ENCODE results near the gene SDK2.

Gene SDK2, protein sequence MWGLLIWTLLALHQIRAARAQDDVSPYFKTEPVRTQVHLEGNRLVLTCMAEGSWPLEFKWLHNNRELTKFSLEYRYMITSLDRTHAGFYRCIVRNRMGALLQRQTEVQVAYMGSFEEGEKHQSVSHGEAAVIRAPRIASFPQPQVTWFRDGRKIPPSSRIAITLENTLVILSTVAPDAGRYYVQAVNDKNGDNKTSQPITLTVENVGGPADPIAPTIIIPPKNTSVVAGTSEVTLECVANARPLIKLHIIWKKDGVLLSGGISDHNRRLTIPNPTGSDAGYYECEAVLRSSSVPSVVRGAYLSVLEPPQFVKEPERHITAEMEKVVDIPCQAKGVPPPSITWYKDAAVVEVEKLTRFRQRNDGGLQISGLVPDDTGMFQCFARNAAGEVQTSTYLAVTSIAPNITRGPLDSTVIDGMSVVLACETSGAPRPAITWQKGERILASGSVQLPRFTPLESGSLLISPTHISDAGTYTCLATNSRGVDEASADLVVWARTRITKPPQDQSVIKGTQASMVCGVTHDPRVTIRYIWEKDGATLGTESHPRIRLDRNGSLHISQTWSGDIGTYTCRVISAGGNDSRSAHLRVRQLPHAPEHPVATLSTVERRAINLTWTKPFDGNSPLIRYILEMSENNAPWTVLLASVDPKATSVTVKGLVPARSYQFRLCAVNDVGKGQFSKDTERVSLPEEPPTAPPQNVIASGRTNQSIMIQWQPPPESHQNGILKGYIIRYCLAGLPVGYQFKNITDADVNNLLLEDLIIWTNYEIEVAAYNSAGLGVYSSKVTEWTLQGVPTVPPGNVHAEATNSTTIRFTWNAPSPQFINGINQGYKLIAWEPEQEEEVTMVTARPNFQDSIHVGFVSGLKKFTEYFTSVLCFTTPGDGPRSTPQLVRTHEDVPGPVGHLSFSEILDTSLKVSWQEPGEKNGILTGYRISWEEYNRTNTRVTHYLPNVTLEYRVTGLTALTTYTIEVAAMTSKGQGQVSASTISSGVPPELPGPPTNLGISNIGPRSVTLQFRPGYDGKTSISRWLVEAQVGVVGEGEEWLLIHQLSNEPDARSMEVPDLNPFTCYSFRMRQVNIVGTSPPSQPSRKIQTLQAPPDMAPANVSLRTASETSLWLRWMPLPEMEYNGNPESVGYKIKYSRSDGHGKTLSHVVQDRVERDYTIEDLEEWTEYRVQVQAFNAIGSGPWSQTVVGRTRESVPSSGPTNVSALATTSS (N-terminal part only)

DNA sequence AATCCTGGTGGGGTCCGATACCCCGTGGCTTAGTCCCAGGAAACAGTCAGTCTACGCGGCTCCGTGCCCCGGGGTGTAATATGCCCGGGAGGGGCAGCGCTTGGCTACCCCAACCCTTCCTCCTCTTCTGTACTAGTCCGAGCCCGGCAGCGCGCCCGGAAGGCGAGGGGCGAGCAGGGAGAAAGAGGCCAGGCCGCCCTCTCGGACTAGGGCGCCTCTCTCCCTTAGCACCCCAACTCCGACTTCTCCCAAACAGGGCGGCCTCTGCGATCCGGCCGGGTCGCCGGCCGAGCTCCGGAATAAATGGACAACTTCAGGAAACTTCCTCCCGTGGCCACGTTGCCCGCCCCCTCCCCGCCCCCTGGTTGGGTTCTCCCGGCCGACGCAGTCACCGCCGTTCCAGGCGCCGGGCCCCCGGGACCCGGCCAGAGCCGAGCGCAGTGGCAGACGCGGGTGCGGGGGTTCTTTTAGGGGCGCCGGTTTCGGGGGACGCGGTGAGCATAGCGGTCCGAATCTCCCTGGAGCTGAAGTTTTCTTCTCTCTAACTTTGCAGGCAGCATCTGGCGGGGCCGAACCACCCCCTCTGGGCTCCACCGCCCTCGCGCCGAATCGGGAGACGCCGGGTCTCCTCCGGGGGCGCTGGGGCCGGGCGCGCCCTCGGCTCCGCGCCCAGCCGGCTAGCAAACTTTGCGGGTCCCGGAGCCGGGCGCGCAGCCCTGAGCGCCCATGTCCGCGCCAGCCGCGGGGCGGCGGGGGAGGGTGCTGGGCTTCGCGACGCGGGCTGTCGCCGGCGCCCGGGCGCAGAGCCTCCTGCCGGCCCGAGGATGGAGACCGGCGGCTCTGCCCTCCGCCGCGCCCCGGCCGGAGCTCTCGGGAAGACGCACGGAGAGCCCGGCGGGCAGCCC is at the start of gene SDK2:
SDK2 (minus strand) TSS at position 301 of the 905 bp plus-strand sequence. CDS start 357 bp downstream, outside the sequence.
- no peak for TF ChIP-seq JUND (IDR thresholded peaks at IDR 0.05; ENCODE audit: low read depth)
- DNase-seq (ENCODE audit: low read depth in 1 of 2, low spot score in 1 of 2) = peak; percentile 30 to 74
- in situ Hi-C loops (cut with HindIII; ENCODE audit: low pct_unique_long_range_greater_than_20kb, low sequenced_read_pairs) = no loop called here

DNA sequence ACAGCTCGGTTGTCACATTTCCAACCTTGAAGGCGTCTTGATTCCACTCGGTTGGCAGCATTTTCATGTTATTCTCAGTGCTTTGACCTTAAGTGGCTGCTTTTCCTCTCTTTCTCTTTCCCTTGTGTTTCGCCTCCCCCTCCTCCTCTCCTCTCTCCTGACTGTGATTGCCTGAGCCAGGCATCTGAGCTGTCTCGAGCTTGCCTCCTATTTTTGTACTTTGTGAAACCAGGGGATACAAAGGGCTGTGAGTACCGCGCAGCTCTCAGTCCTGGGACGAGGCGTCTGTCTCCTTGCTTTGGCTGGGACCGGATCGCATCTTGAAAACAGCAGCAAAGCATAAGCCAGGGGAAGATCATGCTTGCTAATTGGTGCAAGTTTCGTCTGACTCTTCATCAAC is 48.8 kb upstream of the SDK2 start:
- no peak for TF ChIP-seq JUND (IDR thresholded peaks at IDR 0.05; ENCODE audit: low read depth)
- in situ Hi-C loops (cut with HindIII; ENCODE audit: low pct_unique_long_range_greater_than_20kb, low sequenced_read_pairs) = no loop called here

DNA sequence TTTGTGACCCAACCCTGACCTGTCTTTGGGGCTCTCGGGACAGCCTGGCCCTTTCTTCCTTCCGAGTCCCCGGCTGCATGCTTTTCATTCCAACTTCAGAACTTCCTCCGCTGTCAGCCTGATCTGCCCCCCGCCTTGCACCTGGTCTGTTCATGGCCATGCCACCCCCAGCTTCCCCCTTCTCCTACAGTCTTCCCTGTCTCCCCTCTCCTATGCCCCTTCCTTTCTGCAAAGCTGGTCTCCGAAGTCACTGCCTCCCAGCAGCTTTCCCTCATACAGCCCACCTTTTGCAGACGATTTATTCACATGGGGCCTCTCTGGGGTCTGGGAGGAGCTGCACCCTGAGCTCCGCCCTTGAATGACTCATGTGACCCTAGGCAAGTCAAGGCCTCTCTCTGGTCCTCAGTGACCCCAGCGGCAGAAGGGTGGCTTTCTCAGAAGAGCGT is 47.1 kb upstream of the SDK2 start:
- no peak for DNase-seq (ENCODE audit: low read depth in 1 of 2, low spot score in 1 of 2)
- in situ Hi-C loops (cut with HindIII; ENCODE audit: low pct_unique_long_range_greater_than_20kb, low sequenced_read_pairs) = no loop called here
- TF ChIP-seq JUND (IDR thresholded peaks at IDR 0.05; ENCODE audit: low read depth) = no peak

More for the DNA sequence above, 48.8 kb upstream of the SDK2 start:
- no peak for DNase-seq (ENCODE audit: low read depth in 1 of 2, low spot score in 1 of 2)

DNA sequence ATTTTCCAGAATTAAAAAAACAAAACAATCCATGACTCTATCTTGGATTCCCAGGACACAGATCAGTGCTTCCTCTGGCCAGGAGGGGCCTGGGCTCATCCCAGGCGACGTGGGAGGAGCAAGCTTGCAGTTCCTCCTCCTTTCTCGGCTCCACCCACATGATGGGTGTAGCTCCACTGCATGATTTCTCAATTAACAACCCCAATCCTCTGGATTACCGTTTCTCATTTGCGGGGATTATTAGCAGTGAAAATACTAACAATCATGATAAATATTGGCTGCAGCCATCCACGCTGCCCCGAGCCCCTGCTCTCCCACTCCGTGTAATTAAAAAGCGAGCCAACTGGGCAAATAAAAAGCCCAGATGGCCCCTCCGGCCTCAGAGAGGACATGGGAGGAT is 46.4 kb upstream of the SDK2 start:
- no peak for TF ChIP-seq JUND (IDR thresholded peaks at IDR 0.05; ENCODE audit: low read depth)
- in situ Hi-C loops (cut with HindIII; ENCODE audit: low pct_unique_long_range_greater_than_20kb, low sequenced_read_pairs) = no loop called here
- no peak for DNase-seq (ENCODE audit: low read depth in 1 of 2, low spot score in 1 of 2)

DNA sequence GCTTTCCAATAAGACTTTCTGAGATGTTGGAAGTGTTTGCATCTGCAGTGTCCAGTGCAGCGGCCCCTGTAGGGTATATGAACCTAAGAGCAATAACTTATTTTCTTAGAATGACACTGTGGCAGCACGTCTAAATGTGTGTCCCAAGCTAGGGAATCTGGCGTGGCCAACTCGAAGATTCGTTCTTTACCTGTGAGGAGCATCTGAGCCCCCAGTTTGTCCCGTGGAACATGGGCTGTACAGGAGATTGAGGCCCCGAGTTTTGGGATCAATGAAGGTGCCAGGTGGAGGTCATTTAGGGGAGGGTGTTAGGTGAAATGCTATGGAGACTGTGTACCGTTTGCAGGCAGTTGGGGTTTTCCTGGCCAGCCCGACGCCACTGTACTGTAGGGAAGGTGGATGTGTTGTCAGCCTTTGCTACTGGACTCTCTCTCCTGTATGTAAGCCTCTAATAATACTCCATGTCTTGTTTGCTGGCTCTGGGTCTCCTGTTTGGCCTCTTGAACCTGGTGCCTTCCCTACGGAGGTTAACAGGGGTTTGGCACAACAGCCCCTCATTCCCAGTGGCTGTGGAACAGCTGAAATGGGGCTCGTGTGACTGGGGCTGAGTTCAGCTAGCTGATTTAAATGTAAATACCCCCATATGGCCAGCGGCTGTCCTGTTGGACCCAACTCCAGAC is 45.5 kb upstream of the SDK2 start:
- no peak for DNase-seq (ENCODE audit: low read depth in 1 of 2, low spot score in 1 of 2)
- in situ Hi-C loops (cut with HindIII; ENCODE audit: low pct_unique_long_range_greater_than_20kb, low sequenced_read_pairs) = no loop called here
- TF ChIP-seq JUND (IDR thresholded peaks at IDR 0.05; ENCODE audit: low read depth) = no peak

DNA sequence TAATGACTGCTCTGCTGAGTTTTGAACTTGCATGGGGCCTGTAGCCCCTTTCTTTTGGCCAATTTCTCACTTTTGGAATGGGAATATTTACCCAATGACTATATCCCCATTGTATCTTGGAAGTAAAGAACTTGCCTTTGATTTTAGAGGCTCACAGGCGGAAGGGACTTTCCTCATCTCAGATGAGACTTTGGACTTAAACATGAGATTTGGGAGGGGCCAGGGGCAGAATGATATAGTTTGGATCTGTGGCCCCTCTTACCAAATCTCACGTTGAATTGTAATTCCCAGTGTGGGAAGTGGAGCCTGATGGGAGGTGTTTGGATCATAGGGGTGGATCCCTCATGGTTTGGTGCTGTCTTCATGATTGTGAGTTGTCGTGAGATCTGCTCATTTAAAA is 42.7 kb upstream of the SDK2 start:
- in situ Hi-C loops (cut with HindIII; ENCODE audit: low pct_unique_long_range_greater_than_20kb, low sequenced_read_pairs) = no loop called here
- no peak for DNase-seq (ENCODE audit: low read depth in 1 of 2, low spot score in 1 of 2)
- TF ChIP-seq JUND (IDR thresholded peaks at IDR 0.05; ENCODE audit: low read depth) = no peak

DNA sequence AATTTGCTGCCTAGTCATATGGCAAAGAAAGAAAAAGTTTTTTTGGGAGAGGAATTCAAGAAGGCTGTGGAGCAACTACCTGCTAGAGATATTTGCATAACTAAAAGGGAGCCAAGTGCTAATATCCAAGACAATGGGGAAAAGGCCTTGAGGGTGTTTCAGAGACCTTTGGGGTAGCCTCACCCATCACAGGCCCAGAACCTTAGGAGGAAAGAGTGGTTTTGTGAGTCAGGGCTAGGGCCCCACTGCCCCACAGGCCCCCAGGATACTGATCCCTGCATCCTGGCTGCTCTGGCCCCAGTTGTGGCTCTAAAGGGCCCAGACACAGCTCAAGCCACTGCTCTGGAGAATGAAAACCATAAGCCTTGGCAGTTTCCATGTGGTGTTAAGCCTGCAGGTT is 41.9 kb upstream of the SDK2 start:
- in situ Hi-C loops (cut with HindIII; ENCODE audit: low pct_unique_long_range_greater_than_20kb, low sequenced_read_pairs) = no loop called here
- no peak for TF ChIP-seq JUND (IDR thresholded peaks at IDR 0.05; ENCODE audit: low read depth)
- DNase-seq (ENCODE audit: low read depth in 1 of 2, low spot score in 1 of 2) = no peak

DNA sequence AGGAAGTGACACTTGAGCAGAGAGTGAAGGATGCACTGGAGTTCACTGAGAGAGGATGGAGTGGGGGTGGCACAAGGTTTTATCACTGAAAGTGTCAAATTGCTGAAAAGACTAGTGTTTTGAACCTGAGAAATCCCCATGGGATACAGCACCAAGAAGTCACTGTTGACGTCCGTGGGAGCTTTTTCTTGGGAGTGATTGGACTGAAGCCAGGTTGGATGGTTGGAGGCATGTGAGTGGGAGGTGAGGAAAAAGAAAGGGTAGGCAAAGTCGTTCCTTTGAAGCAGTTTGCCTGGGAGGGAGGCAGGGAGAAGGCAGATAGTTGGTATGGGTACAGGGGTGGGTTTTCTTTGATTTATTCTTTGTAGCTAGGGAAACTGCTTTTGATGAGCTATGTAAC is 39.9 kb upstream of the SDK2 start:
- DNase-seq (ENCODE audit: low read depth in 1 of 2, low spot score in 1 of 2) = no peak
- TF ChIP-seq JUND (IDR thresholded peaks at IDR 0.05; ENCODE audit: low read depth) = no peak

DNA sequence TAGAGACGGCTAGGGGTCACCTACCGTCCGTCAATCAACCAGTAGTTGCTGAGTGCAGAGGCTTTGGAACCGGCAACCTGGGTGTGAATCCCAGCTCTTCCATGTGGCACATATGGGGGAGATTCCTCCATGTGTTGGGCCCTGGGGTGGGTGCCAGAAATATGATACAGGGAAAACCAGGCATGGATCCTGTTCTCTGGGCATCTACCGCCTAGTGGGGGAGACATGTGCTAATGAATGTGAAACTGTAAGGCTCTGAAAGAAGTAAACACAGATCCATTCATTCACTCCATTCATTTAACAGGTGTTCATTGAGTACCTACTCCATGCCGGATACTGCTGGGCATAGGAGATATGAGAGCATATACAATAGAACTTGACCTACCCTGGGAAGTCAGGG is 39.5 kb upstream of the SDK2 start:
- DNase-seq (ENCODE audit: low read depth in 1 of 2, low spot score in 1 of 2) = no peak
- in situ Hi-C loops (cut with HindIII; ENCODE audit: low pct_unique_long_range_greater_than_20kb, low sequenced_read_pairs) = no loop called here
- no peak for TF ChIP-seq JUND (IDR thresholded peaks at IDR 0.05; ENCODE audit: low read depth)

More for the DNA sequence above, 39.9 kb upstream of the SDK2 start:
- in situ Hi-C loops (cut with HindIII; ENCODE audit: low pct_unique_long_range_greater_than_20kb, low sequenced_read_pairs) = no loop called here

DNA sequence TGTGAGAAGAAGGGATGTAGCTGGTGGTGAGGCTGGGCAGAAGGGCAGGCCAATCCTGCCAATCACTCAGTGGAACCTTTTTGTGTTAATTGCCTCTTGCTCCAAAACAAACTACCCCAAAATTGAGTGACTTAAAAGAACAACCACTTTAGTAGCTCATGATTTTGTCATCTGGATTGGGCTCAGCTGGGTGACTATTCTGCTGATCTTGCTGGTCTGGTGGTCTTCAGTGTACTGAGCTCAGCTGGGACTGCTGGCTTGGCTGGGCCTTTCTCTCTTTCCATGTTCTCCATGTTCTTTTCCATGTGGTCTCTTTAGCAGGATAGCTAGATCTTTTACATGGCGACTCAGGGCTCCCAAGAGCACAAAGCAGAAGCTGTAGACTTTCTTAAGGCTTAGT is 37.7 kb upstream of the SDK2 start:
- in situ Hi-C loops (cut with HindIII; ENCODE audit: low pct_unique_long_range_greater_than_20kb, low sequenced_read_pairs) = no loop called here
- DNase-seq (ENCODE audit: low read depth in 1 of 2, low spot score in 1 of 2) = no peak
- no peak for TF ChIP-seq JUND (IDR thresholded peaks at IDR 0.05; ENCODE audit: low read depth)

DNA sequence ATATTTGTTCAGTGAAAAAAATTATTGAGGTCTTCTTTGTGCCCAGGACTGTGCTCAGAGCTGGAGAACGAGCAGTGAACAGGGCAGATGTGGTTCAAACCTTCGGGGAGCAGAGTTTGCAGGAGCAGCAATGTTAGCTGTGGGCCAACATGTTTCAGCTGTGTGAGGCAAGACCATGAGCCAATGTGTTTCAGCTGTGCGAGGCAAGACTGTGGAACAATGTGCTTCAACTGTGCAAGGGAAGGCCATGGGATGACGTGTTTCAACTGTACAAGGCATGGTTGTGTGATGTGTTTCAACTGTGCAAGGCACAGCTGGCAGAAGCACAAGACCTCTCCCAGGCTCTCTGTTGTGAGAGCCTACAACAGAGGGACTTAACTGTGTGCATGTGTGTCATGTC is 35.2 kb upstream of the SDK2 start:
- no peak for DNase-seq (ENCODE audit: low read depth in 1 of 2, low spot score in 1 of 2)
- in situ Hi-C loops (cut with HindIII; ENCODE audit: low pct_unique_long_range_greater_than_20kb, low sequenced_read_pairs) = no loop called here
- no peak for TF ChIP-seq JUND (IDR thresholded peaks at IDR 0.05; ENCODE audit: low read depth)
